PFSK-1 (cell line): Measurements from ENCODE around the gene FAM131B.

Experiments
- POLR2AphosphoS5 ChIP-seq: IDR thresholded peaks from 2 replicates; pipeline ENCODE4 v1.6.1; 2012; ENCODE audit warnings: low read depth, mild to moderate bottlenecking, control low read depth, low read length, moderate library complexity
- SIN3A ChIP-seq: IDR thresholded peaks from 2 replicates; pipeline ENCODE4 v1.6.1; 2012; ENCODE audit warnings: mild to moderate bottlenecking, low read length, moderate library complexity, borderline replicate concordance; ENCODE audit not compliant: insufficient read depth
- TAF1 ChIP-seq: IDR thresholded peaks from 2 replicates; pipeline ENCODE4 v1.6.1; 2012; ENCODE audit warnings: low read length, control low read depth, borderline replicate concordance; ENCODE audit not compliant: insufficient read depth
- TF ChIP-seq, protein P1 (sequence below), 2 experiments: IDR thresholded peaks; 2 replicates each; pipeline versions ENCODE4 v1.6.1 to v1.8.0; 2011 to 2012; ENCODE audit warnings: low read depth in 2 of 2, low read length in 2 of 2, control low read depth in 1 of 2, inconsistent platforms in 1 of 2, mild to moderate bottlenecking in 1 of 2, moderate library complexity in 1 of 2; ENCODE audit not compliant: insufficient read depth in 1 of 2

DNA sequence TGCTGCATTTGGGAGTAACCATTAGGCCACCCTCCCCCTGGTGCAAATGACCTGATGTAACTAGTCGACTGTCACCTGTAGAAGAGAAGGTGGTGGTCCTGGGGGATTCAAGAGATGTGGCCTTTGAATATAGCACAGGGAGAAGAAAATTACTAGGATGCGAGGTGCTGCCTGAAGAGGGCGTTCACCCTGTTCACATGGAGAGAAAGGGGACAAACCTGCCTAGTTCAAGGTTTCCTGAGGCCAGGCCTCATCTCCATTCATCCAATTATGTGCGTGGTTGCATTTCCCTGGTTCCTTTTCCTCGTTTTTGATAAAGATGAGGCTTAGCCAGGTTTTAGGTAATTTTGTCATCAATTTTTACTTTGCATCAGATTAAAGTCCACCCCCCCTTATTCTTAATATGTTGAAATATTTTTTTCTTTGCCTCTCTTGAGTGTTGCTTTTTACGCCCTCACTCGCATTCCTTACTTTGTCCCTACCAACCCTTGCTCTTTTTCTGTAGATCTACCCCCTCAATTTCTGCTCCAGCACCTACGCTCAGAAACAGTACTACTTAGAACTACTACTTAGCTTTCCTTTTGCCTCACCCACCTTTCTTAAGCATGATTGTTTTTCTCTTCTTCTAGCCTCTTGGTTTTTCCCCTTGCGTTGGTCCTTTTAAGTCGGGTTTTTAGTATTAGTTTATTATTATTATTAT lies 32.9 kb downstream of the FAM131B start:
- TF ChIP-seq, protein P1, sequence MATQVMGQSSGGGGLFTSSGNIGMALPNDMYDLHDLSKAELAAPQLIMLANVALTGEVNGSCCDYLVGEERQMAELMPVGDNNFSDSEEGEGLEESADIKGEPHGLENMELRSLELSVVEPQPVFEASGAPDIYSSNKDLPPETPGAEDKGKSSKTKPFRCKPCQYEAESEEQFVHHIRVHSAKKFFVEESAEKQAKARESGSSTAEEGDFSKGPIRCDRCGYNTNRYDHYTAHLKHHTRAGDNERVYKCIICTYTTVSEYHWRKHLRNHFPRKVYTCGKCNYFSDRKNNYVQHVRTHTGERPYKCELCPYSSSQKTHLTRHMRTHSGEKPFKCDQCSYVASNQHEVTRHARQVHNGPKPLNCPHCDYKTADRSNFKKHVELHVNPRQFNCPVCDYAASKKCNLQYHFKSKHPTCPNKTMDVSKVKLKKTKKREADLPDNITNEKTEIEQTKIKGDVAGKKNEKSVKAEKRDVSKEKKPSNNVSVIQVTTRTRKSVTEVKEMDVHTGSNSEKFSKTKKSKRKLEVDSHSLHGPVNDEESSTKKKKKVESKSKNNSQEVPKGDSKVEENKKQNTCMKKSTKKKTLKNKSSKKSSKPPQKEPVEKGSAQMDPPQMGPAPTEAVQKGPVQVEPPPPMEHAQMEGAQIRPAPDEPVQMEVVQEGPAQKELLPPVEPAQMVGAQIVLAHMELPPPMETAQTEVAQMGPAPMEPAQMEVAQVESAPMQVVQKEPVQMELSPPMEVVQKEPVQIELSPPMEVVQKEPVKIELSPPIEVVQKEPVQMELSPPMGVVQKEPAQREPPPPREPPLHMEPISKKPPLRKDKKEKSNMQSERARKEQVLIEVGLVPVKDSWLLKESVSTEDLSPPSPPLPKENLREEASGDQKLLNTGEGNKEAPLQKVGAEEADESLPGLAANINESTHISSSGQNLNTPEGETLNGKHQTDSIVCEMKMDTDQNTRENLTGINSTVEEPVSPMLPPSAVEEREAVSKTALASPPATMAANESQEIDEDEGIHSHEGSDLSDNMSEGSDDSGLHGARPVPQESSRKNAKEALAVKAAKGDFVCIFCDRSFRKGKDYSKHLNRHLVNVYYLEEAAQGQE (IDR thresholded peaks at IDR 0.05; ENCODE audit: insufficient read depth in 1 of 2, low read depth in 2 of 2, low read length in 2 of 2) = no peak
- TF ChIP-seq POLR2AphosphoS5 (no peak), TAF1 (no peak), SIN3A (no peak)
